Cardiac fibroblast (primary cell): Measurements from ENCODE around the gene DDX27.
"Not testable (repeated sequence)": the region's sequence is repeated elsewhere in the genome, so short reads cannot be mapped to it uniquely, and the experiment has no call there.

Source experiments
- DNase-seq, 2 donors: peaks; one replicate each; pipeline versions ENCODE4 v3.0.0 to v3.0.0-alpha.2; 2010; ENCODE audit warnings: low read depth in 2 of 2
- H3K4me3 ChIP-seq, 2 donors: replicated peaks in 1 of 2; 1 replicate in 1 of 2; 2 replicates in 1 of 2; pipeline ENCODE4 v1.5.1; 2011; ENCODE audit warnings: low read depth in 2 of 2, low read length in 2 of 2, mild to moderate bottlenecking in 2 of 2, moderate library complexity in 1 of 2
- CTCF ChIP-seq: IDR thresholded peaks from one replicate; pipeline ENCODE4 v1.5.1; 2011; ENCODE audit warnings: low read depth, mild to moderate bottlenecking, low read length, inconsistent platforms

The DDX27 gene

GRCh38 chr20:49179368-49180277 is 39.6 kb upstream of the DDX27 start:
- DNase-seq = no peak
- no peak overlapping the region for H3K4me3 ChIP-seq

DNA sequence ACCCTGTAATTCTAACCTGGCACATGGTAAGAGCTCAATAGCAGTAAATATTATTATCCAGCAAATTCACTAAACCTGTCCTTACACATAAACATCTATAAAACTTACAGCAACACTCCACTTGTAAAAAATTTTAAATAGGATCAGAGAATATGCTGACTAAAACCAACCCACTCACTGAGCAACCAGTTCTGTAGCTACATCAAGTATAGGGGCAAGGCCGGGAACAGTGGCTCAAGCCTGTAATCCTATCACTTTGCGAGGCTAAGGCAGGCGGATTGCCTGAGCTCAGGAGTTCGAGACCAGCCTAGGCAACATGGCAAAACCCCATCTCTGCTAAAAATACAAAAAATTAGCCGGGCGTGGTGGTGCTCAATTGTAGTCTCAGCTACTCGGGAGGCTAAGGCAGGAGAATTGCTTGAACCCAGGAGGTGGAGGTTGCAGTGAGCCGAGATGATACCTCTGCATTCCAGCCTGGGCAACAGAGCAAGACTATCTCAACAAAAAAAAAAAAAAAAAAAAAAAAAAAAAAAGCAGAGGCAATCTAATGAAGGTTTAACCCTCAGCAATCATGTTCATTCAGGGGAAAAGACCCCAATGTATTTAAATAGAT is 37.8 kb upstream of the DDX27 start:
- no peak for TF ChIP-seq CTCF
- DNase-seq = no peak
- no peak overlapping the region for H3K4me3 ChIP-seq

More at GRCh38 chr20:49179368-49180277, 39.6 kb upstream of the DDX27 start:
- no peak for TF ChIP-seq CTCF

GRCh38 chr20:49183444-49183843 is 35.8 kb upstream of the DDX27 start:
- H3K4me3 ChIP-seq = no peak overlapping the region
- TF ChIP-seq CTCF = no peak
- DNase-seq = no peak

GRCh38 chr20:49184084-49184501 is 35.1 kb upstream of the DDX27 start:
- H3K4me3 ChIP-seq, DNase-seq: not testable (repeated sequence)

GRCh38 chr20:49184691-49185070 is 34.5 kb upstream of the DDX27 start:
- H3K4me3 ChIP-seq = no peak overlapping the region
- DNase-seq = no peak
- no peak for TF ChIP-seq CTCF

GRCh38 chr20:49185071-49185761 is 34.0 kb upstream of the DDX27 start:
- H3K4me3 ChIP-seq = no peak overlapping the region
- no peak for TF ChIP-seq CTCF
- DNase-seq = no peak
